Lower leg skin (tissue), 3 donors: ENCODE measurements around the gene MTHFD2.
"Not testable (repeated sequence)": the region's sequence is repeated elsewhere in the genome, so short reads cannot be mapped to it uniquely, and the experiment has no call there.

Experiments used
- CTCF ChIP-seq, 3 donors: fragments of 450-650 bp; IDR thresholded peaks; one replicate each; pipeline ENCODE4 v1.5.1; 2016; ENCODE audit warnings: antibody characterized with exemption in 3 of 3, mild to moderate bottlenecking in 3 of 3, moderate library complexity in 2 of 3
- POLR2A ChIP-seq, 2 donors: fragments of 450-650 bp; IDR thresholded peaks; one replicate each; pipeline ENCODE4 v1.6.1; 2016 to 2017; ENCODE audit warnings: antibody characterized with exemption in 2 of 2, mild to moderate bottlenecking in 1 of 2, moderate library complexity in 1 of 2

DNA sequence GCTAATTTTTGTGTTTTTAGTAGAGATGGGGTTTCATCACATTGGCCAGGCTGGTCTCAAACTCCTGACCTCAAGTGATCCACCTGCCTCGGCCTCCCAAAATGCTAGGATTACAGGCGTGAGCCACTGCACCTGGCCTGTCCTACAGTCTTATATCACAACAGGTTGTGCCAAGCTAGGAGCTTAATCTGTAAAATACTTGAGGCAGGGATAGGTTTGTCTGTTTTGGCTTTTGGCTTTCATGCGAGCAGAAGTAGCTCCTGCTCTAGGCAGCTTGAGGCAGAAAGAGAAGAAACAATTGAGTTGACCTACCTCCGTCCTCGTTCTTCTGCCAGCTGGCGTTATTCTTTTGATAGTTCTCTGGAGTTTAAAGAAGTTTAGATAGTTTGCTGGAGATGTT, 17.4 kb downstream of the MTHFD2 start:
- not testable (repeated sequence) for TF ChIP-seq POLR2A, CTCF (IDR thresholded peaks at IDR 0.05)
